GM19023 (cell line): ENCODE results near the gene MATN4.

ENCODE experiments used
- ATAC-seq: cut with Tn5 transposase; IDR thresholded peaks from one replicate; pipeline ENCODE4 v1.9.1; 2021; ENCODE audit warnings: mild to moderate bottlenecking, moderate library complexity; ENCODE audit not compliant: unreplicated experiment

The MATN4 gene

DNA sequence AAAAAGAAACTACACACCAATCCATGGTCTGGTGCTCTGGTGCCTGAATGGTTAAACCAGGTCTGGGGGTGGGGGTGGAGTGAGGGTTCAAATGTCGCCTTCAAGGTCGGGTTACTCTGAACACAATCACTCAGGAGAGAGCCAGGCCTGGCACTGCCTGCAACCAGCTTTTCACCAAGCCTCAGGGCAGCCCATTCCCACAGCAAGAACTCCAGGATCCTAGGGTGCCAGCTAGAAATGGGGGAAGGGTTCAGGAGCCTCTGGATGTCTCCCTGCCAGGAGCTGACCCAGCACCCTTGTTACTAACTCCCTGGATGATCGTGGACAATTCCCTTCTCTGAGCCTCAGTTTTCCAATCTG, 33.5 kb upstream of the MATN4 start:
- no peak for ATAC-seq

DNA sequence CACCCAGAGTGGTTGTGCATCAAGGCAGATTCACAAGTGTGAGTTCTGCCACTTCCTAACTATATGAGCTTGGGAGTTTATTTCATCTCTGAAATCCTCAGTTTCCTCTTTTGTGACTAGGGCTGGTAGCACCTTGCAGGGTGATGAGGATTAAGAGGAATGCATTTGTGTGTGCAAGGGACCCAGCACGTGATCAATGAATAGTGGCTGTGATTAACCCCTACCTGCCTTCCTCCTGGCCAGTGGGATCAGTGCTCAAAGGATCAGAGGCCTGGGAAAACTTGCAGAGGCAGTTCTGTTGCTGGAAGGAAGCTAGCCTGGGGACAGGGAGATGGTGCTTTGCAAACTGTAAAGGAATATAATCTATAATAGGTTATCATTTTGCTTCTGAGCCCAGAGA, 32.9 kb upstream of the MATN4 start:
- ATAC-seq = no peak

DNA sequence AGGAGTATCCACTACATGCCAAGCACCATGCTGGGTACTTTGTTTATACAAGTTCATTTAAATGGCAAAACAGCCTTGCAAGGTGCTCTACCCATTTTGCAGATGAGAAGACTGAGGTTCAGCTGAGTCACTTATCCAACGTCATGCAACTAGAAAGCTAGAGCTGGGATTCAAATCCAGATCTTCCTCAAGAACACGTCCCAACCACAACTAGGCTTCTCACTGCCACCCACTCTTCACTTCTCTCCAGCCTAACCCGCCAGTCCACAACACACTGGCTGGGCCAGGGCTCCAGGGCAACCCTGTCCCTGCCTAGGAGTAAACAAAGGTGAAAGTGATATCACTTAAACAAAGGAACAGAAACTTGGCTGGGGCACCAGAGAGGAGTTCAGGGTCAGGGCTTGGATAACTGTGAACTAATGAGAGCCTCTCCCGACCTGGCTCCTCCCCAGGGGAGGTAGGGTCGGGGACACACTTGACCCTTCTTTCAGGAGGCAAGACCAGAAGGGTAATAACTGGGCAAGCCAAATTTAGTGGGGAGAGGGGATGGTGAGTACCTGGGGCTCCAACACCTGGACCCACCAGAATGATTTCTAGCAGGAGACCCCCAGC, 32.2 kb upstream of the MATN4 start:
- no peak for ATAC-seq

DNA sequence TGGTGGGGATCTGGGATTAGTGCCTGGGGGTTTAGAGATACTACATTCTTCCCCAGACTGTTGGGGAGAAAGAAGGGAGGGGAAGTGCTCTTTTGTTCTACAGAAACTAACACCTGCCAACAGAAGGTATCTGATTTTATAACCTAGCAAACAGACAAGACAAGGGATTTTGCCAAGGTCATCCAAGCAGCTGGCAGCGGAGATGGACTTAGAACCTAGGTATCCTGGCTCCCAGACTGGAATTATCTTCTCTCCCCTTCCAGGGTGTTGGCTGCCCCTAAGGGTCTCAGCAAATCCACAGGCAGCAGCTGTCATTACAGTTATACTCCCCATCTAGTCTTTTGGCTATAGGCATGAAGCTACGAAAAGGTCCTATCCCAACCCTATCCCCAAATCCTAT, 31.7 kb upstream of the MATN4 start:
- no peak for ATAC-seq

DNA sequence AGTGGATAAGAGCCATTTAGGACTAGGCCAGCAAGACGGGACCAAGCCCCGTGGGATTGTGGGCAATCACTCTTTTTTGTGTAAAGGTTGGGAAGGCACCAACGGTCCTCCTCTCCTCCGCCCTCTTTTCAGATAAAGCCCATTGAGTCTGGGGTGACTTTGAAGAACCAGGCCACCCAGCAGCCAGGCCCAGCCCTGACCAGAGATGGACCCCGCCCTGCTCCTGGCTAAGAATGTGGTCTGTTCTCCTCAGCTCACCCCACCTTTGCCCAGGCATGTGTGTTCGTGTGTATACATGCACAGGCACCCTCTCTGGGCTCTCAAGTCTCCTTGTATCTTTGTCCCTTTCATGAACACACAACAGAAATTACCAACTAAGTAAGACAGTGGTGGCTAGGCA, 31.0 kb upstream of the MATN4 start:
- ATAC-seq = no peak

DNA sequence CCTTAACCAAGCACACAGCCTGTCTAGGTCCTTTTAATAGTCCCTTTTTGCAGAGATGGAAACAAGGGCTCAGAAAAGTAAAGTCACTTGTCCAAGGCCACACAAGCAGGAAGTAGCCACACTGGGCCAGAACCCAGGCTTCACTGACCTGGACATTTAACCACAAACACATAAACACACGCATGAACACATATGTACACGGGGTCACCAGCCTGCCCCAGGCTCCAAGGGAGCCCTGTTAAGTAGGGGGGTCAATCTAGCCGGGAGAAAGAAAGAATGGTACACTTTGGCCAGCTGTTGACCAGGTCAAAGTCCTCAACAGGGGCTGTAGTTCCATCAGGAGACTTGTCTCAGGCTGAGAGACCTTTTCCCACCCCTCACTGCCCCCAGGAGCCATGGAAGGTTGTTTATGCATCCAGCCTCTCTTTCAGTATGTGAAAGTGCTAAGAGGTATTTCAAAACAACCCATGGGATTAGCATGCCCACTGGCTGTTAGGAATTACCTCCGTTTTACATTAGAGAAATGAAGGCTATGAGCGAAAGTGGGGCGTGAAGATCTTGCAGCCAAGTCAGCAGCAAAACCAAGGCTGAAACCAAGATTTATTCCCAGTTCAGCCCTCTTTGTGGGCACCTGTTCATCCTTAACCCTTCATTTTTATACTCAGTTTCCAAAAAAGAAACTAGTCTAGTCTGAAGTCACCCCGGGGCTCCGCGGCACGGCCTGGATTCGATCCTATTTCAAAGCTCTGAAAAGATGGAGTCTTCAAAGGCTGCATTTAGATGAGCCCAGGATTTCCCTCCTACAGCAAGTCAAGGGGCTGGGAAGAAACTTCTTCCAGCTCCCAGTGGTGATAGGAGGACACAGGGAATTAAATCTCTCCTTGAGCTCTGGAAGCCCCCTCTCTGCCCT, 30.3 kb upstream of the MATN4 start:
- ATAC-seq = no peak

DNA sequence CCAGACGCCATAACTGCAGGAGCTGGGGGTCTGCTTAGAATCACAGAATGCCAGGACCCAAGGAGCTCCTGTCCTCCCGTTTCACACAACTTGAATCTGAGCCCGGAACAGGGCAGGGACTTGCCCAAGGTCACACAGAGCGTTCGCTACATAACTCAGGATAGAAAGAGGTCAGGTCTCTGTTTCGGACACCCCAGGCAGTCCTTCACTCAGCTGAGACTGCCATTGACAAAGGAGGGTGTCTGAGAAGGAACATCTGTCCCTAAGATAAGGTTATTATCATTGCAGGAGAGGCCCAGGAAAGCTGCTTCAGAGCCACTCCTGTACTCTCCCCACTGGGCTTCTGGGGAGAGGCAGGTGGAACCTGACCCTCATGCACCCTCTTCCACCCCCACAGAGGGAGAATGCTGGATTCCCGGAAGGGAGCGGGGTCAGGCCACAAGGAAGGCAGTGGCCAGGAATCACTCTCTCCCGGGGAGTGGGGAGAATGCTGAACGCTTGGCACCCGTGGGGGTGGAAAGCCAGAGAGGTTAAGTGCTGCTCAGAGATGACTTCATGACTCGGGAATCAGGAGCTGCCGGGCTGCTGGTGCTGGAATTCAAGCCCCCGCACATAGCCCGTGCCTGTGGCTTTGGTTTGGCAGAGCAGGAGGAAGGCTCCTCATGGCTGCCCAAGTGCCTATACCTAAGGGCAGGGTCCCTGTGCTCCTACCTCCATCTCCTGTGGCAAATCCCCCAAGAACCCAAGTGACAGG, 29.4 kb upstream of the MATN4 start:
- no peak for ATAC-seq

GRCh38 chr20:45336530-45337366, 28.6 kb upstream of the MATN4 start:
- no peak for ATAC-seq

DNA sequence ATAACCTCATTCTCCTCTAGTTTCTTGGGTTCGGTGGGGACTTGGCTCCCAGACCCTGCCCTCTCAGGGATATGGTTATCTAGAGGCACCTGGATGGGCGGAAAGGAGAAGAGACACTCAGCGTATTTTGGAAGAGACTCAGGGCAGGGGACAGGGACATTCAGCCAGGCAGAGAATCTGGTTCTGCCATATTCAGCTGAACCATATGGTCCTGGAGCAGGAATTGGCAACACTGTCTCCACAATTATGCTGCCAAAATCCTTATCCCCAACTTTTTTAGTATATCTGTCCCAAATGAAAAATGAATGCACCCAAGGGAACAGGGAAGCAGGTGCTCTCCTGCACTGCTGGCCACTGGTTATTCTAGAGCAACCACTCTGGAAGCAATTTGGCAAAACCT, 22.4 kb upstream of the MATN4 start:
- ATAC-seq = no peak

- ATAC-seq = no peak
These were observed 21.6 kb upstream of the MATN4 start for GRCh38 chr20:45329497-45330319.

- no peak for ATAC-seq
These were observed 20.4 kb upstream of the MATN4 start for GRCh38 chr20:45328451-45328850.

- no peak for ATAC-seq
These were observed 17.3 kb upstream of the MATN4 start for GRCh38 chr20:45325371-45325770.

- ATAC-seq = no peak
These were observed 15.6 kb upstream of the MATN4 start for GRCh38 chr20:45323731-45324130.

DNA sequence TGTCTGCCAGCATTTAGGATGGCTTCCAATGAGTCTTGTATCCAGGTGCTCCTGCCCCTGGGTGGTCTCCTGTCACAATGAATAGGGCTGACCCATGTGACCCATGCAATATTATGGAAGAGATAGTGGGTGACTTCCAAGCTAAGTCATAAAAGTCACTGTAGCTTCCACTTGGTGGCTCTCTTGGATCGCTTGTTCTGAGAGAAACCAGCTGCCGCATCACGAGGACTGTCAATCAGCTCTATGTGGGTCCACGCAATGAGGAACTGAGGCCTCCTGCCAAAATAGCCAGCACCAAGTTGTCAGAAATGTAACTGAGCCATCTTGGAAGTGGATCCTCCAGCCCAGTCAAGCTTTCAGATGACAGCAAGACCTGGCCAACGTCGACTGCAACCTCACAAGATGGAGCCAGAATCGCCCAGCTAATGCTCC, 14.9 kb upstream of the MATN4 start:
- ATAC-seq = no peak

- no peak for ATAC-seq
These were observed 13.0 kb upstream of the MATN4 start for GRCh38 chr20:45320948-45321595.

GRCh38 chr20:45318948-45319347, 10.8 kb upstream of the MATN4 start:
- ATAC-seq = no peak

- no peak for ATAC-seq
These were observed 10.4 kb upstream of the MATN4 start for GRCh38 chr20:45318386-45318939.

GRCh38 chr20:45317826-45318225, 9.7 kb upstream of the MATN4 start:
- no peak for ATAC-seq
